Liver (tissue), 5 donors: ENCODE data around the gene AQP12A. TPM values are rescaled to one million over a fixed set of nuclear protein-coding genes. Genes with fewer than 3 reads are reported as not detected.

Experiments used
- polyA plus RNA-seq, 2 donors: library from polyadenylated mRNA; stranded (reverse) in 1 of 2; unstranded in 1 of 2; fragments of 200-250 nt in 1 of 2; fragments of >200 nt in 1 of 2; fragmentation: Nextera tagmentation in 1 of 2; extraction: Ambion mirVana in 1 of 2; gene quantifications; one replicate each; pipeline versions ENCODE4 v1.2.1 to v1.2.3, GENCODE V29; 2013 to 2015
- small RNA-seq: library from RNA; depleted of rRNA; stranded (forward); fragments of <200 nt; gene quantifications from one replicate; pipeline ENCODE3, GENCODE V24; 2014
- total RNA-seq, 2 donors: library from RNA; depleted of rRNA; stranded (reverse); fragments of >200 nt; gene quantifications; one replicate each; pipeline ENCODE4 v1.2.3, GENCODE V29; 2014
- donor health status: healthy.
- donor health status: healthy.
- donor health status: healthy.

AQP12A gene
- total and polyA plus RNA-seq, 4 donors = not detected

Small RNA genes within 50 kb of the gene (small RNA-seq; reads per million reads assigned to genes)
- gene AC011298.3 = not detected

Other genes with a start within 250 kb of the AQP12A start
- gene ANKMY1, start 133.9 kb upstream of the AQP12A start, total RNA-seq = 10 to 100 TPM in 1 of 2 donors, 1 to 10 TPM in 1; 5.4 to 12.8 TPM
- 1 to 10 TPM; 2.5 to 3.0 TPM for gene ANKMY1, start 133.9 kb upstream of the AQP12A start, polyA plus RNA-seq
- gene DUSP28, start 131.5 kb upstream of the AQP12A start, total RNA-seq = 1 to 10 TPM; 1.9 to 3.5 TPM
- gene DUSP28, start 131.5 kb upstream of the AQP12A start, polyA plus RNA-seq = 1 to 10 TPM; 2.4 to 4.1 TPM
- 10 to 100 TPM; 26.1 to 32.8 TPM for gene RNPEPL1, start 123.4 kb upstream of the AQP12A start, total RNA-seq
- 10 to 100 TPM; 24.8 to 43.9 TPM for gene RNPEPL1, start 123.4 kb upstream of the AQP12A start, polyA plus RNA-seq
- 10 to 100 TPM in 1 of 2 donors, 1 to 10 TPM in 1; 5.3 to 11.3 TPM for gene CAPN10, start 105.1 kb upstream of the AQP12A start, total RNA-seq
- gene CAPN10, start 105.1 kb upstream of the AQP12A start, polyA plus RNA-seq = 1 to 10 TPM; 4.8 to 7.6 TPM
- gene GPR35, start 66.4 kb upstream of the AQP12A start, total RNA-seq = 1 to 10 TPM in 1 of 2 donors, under 1 TPM in 1; 0.50 to 2.4 TPM
- under 1 TPM; 0.30 to 0.38 TPM for gene GPR35, start 66.4 kb upstream of the AQP12A start, polyA plus RNA-seq
- gene AQP12B, start 9.0 kb upstream of the AQP12A start, total RNA-seq = not detected
- not detected for gene AQP12B, start 9.0 kb upstream of the AQP12A start, polyA plus RNA-seq
- under 1 TPM; 0.08 to 0.14 TPM for gene KIF1A, start 128.4 kb downstream of the AQP12A start, total RNA-seq
- under 1 TPM; 0.03 to 0.21 TPM for gene KIF1A, start 128.4 kb downstream of the AQP12A start, polyA plus RNA-seq
- 1,000 to 10,000 TPM in 1 of 2 donors, 100 to 1,000 TPM in 1; 254 to 1,548 TPM for gene AGXT, start 177.0 kb downstream of the AQP12A start, total RNA-seq
- gene AGXT, start 177.0 kb downstream of the AQP12A start, polyA plus RNA-seq = 1,000 to 10,000 TPM; 1,307 to 1,572 TPM
- gene MAB21L4, start 204.3 kb downstream of the AQP12A start, total RNA-seq = under 1 TPM; 0.59 to 0.65 TPM
- 1 to 10 TPM; 1.6 to 8.8 TPM for gene MAB21L4, start 204.3 kb downstream of the AQP12A start, polyA plus RNA-seq
- under 1 TPM; under 0.01 to 0.08 TPM for gene CROCC2, start 214.5 kb downstream of the AQP12A start, total RNA-seq
- under 1 TPM; 0.01 to 0.13 TPM for gene CROCC2, start 214.5 kb downstream of the AQP12A start, polyA plus RNA-seq